Measurements from ENCODE around the gene CBR1. TPM values are rescaled to one million over a fixed set of nuclear protein-coding genes. Genes with fewer than 3 reads are reported as not detected.

Gene CBR1
- total and polyA plus RNA-seq, 2 of the 8 experiments (the other 6 are each of a cell fraction or from before 2014, with no cell fraction given): 1.8 to 207 TPM

- POLR2A ChIA-PET (ENCODE audit: partially characterized antibody): interaction anchor here (0.7 kb wide), 1 partner anchor 128 kb away, joined by 3 read pairs; no protein-coding TSS in a partner anchor
- Histone ChIP-seq H3K56ac (replicated peaks; ENCODE audit: insufficient read length, low read depth, low read length) (no peak overlapping the region), H3K9me3 (ENCODE audit: insufficient read depth in 2 of 2, low read depth in 1 of 2, low read length in 1 of 2) (no peaks in the 10 kb centered on the region), H3K79me2 (ENCODE audit: control insufficient read depth in 1 of 2, insufficient read depth in 2 of 2, low read length in 2 of 2) (no peaks in the 10 kb centered on the region), H3K23ac (ENCODE audit: insufficient read length) (no peak overlapping the region), H2AK5ac (ENCODE audit: low read depth, low read length) (no peak overlapping the region), H3K4me1 (replicated peaks in 1 of 4; ENCODE audit: control insufficient read depth in 3 of 4, insufficient read depth in 4 of 4, low read length in 3 of 4) (peaks cover 0 to 7% (median under 1%) of the 10 kb centered on the region in 4 experiments; a peak in 3 of 7 replicates), H3K4me3 (ENCODE audit: extremely low read depth in 1 of 4, insufficient read depth in 2 of 4, low read depth in 3 of 4, low read length in 4 of 4) (no peak overlapping the region), H2BK15ac (ENCODE audit: low read length) (no peak overlapping the region), H3K4me2 (ENCODE audit: insufficient read depth in 1 of 2, low read depth in 2 of 2, low read length in 2 of 2) (no peak overlapping the region), H4K20me1 (replicated peaks in 1 of 2; ENCODE audit: control insufficient read depth in 1 of 2, insufficient read depth in 2 of 2, low read length in 2 of 2) (no peaks in the 10 kb centered on the region), H4K8ac (ENCODE audit: extremely low read depth, insufficient read depth, low read length) (no peak overlapping the region), H2BK12ac (ENCODE audit: low read depth, low read length) (no peak overlapping the region), H2BK5ac (ENCODE audit: low read depth, low read length) (peak overlapping the region; percentile 35; the same call in 1 of the 2 replicates), H3K9ac (replicated peaks in 1 of 4; ENCODE audit: extremely low read depth in 1 of 4, low read depth in 3 of 4, low read length in 3 of 4) (no peak overlapping the region), H3K18ac (ENCODE audit: extremely low read depth, low read length) (no peak overlapping the region), H3K14ac (ENCODE audit: insufficient read length) (no peak overlapping the region), H2BK120ac (replicated peaks; ENCODE audit: low read depth, low read length) (no peak overlapping the region), H3K36me3 (ENCODE audit: control insufficient read depth in 2 of 4, insufficient read depth in 4 of 4, low read length in 3 of 4) (no peaks in the 10 kb centered on the region; a peak in 1 of 8 replicates), H3K23me2 (ENCODE audit: low read depth, low read length) (no peaks in the 10 kb centered on the region), H2AFZ (ENCODE audit: low read length) (no peak overlapping the region), H4K5ac (ENCODE audit: insufficient read length, low read depth, low read length) (no peak overlapping the region), H3K4ac (replicated peaks; ENCODE audit: insufficient read length, low read depth, low read length) (no peak overlapping the region), H4K91ac (replicated peaks; ENCODE audit: insufficient read length, low read length) (no peak overlapping the region), H2BK20ac (ENCODE audit: low read length) (no peak overlapping the region), H3K27me3 (replicated peaks in 1 of 4; ENCODE audit: control insufficient read depth in 3 of 4, extremely low read depth in 1 of 4, insufficient read depth in 3 of 4, low read length in 3 of 4) (no peaks in the 10 kb centered on the region), H3K27ac (ENCODE audit: low read depth, low read length) (no peak overlapping the region), H3K79me1 (ENCODE audit: low read depth, low read length) (no peaks in the 10 kb centered on the region)
- 88% methylated on average over 5 of the region's 5 CpGs; no CpG with 5 or more reads in 1 of the 2 experiments for WGBS, 2 experiments (ENCODE audit: extremely low coverage in 1 of 2, insufficient coverage in 1 of 2, insufficient read length in 1 of 2, insufficient replicate concordance in 2 of 2, low coverage in 1 of 2, low lambda C conversion rate in 2 of 2, missing lambda C conversion rate in 1 of 2)
- CTCF ChIA-PET (ENCODE audit: partially characterized antibody): interaction anchor here (0.8 to 3.0 kb wide), 16 partner anchors 10 to 1304 kb away, joined by 3 to 9 read pairs (median 4); no protein-coding TSS in a partner anchor
- DNase-seq (ENCODE audit: low read depth in 1 of 2, low spot score in 2 of 2): no peak
- TF ChIP-seq CTBP2 (IDR thresholded peaks at IDR 0.05; ENCODE audit: borderline replicate concordance, insufficient read depth, insufficient read length, low read length): no peak
- no peak for TF ChIP-seq ZNF274 (IDR thresholded peaks at IDR 0.05; ENCODE audit: borderline replicate concordance, extremely low read depth, low read length)
- no peak for FAIRE-seq
These were observed 42.5 kb upstream of the CBR1 start for GRCh38 chr21:36027347-36027746.

Measured in H1 (cell line).